ENCODE measurements around the gene DECR2. TPM values are rescaled to one million over a fixed set of nuclear protein-coding genes. Genes with fewer than 3 reads are reported as not detected.
A peak's percentile ranks its signal among the peaks of the same experiment; 100 is the strongest.

DECR2 gene
- total and polyA plus RNA-seq, 9 of the 15 experiments (the other 6 are each of a cell fraction or from before 2014, with no cell fraction given), result 1.0 to 31.9 (median 10.3) TPM

- TF ChIP-seq, protein P1, sequence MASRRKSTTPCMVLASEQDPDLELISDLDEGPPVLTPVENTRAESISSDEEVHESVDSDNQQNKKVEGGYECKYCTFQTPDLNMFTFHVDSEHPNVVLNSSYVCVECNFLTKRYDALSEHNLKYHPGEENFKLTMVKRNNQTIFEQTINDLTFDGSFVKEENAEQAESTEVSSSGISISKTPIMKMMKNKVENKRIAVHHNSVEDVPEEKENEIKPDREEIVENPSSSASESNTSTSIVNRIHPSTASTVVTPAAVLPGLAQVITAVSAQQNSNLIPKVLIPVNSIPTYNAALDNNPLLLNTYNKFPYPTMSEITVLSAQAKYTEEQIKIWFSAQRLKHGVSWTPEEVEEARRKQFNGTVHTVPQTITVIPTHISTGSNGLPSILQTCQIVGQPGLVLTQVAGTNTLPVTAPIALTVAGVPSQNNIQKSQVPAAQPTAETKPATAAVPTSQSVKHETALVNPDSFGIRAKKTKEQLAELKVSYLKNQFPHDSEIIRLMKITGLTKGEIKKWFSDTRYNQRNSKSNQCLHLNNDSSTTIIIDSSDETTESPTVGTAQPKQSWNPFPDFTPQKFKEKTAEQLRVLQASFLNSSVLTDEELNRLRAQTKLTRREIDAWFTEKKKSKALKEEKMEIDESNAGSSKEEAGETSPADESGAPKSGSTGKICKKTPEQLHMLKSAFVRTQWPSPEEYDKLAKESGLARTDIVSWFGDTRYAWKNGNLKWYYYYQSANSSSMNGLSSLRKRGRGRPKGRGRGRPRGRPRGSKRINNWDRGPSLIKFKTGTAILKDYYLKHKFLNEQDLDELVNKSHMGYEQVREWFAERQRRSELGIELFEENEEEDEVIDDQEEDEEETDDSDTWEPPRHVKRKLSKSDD (conservative IDR thresholded peaks at IDR 0.05; ENCODE audit: low read length), result no peak
These were observed 29.2 kb downstream of the DECR2 start (continued) for GRCh38 chr16:430904-431303.

GRCh38 chr16:440627-441026 is 38.9 kb downstream of the DECR2 start:
- FAIRE-seq (no peak), ATAC-seq (no peak), DNase-seq (ENCODE audit: extremely low read depth in 1 of 4, low spot score in 3 of 4) (no peak)
- no peaks in the 10 kb centered on the region for H3K36me3 ChIP-seq (ENCODE audit: control insufficient read depth, insufficient read depth, low read length)
- CTCF ChIA-PET (ENCODE audit: low intra/inter-chr PET ratio), result no interaction called here
- intact Hi-C loops (cut with micrococcal nuclease) (no loop called here), in situ Hi-C loops (cut with MboI) (no loop called here)
- H3K4me3 ChIP-seq, result no peak overlapping the region
- peak overlapping the region in 1 of 2 experiments; percentile 55; a peak in 1 of 4 replicates for H3K9ac ChIP-seq (ENCODE audit: insufficient read depth in 1 of 2, low read depth in 2 of 2, low read length in 2 of 2)
- peaks cover 0 to 2% of the 10 kb centered on the region in 2 experiments; a peak in 1 of 5 replicates for H3K4me1 ChIP-seq (replicated peaks in 1 of 2; ENCODE audit: control insufficient read depth in 2 of 2, insufficient read depth in 2 of 2, low read length in 2 of 2)
- no peaks in the 10 kb centered on the region for H3K79me2 ChIP-seq (ENCODE audit: control insufficient read depth, insufficient read depth, low read length)
- BruUV-seq (replicated peaks), result no TSS peak
- no peak overlapping the region for H3K27ac ChIP-seq (ENCODE audit: extremely low read depth, low read depth, low read length)
- POLR2A ChIA-PET, result no interaction called here
- no peaks in the 10 kb centered on the region for H3K9me1 ChIP-seq (ENCODE audit: control insufficient read depth, insufficient read depth, low read length)
- H3K4me2 ChIP-seq (ENCODE audit: insufficient read depth, low read length), result no peak overlapping the region
- no peaks in the 10 kb centered on the region for H3K9me3 ChIP-seq (replicated peaks; ENCODE audit: control insufficient read depth, insufficient read depth, low read depth, low read length)
- H4K20me1 ChIP-seq (replicated peaks; ENCODE audit: control insufficient read depth, insufficient read depth, low read length), result no peaks in the 10 kb centered on the region
- H3K27me3 ChIP-seq (ENCODE audit: control insufficient read depth in 2 of 2, insufficient read depth in 2 of 2, low read length in 2 of 2), result no peaks in the 10 kb centered on the region
- 78% methylated on average over 4 of the region's 6 CpGs for WGBS (ENCODE audit: insufficient coverage, low coverage, missing lambda C conversion rate)
- H2AFZ ChIP-seq (ENCODE audit: low read depth, low read length), result no peak overlapping the region
- TF ChIP-seq CREM (IDR thresholded peaks at IDR 0.05; ENCODE audit: low read depth) (no peak), ZNF76 (CRISPR knock-in tag; IDR thresholded peaks at IDR 0.05; ENCODE audit: borderline replicate concordance) (no peak), KLF1 (tag; IDR thresholded peaks at IDR 0.05) (no peak), ZNF639 (CRISPR knock-in tag; conservative IDR thresholded peaks at IDR 0.05 in 1 of 2, IDR thresholded peaks at IDR 0.05 in 1 of 2) (no peak), CHD4 (IDR thresholded peaks at IDR 0.05; ENCODE audit: insufficient read depth, insufficient replicate concordance, low read depth, low read length, poor library complexity, severe bottlenecking) (no peak)
- TF ChIP-seq, protein P2, sequence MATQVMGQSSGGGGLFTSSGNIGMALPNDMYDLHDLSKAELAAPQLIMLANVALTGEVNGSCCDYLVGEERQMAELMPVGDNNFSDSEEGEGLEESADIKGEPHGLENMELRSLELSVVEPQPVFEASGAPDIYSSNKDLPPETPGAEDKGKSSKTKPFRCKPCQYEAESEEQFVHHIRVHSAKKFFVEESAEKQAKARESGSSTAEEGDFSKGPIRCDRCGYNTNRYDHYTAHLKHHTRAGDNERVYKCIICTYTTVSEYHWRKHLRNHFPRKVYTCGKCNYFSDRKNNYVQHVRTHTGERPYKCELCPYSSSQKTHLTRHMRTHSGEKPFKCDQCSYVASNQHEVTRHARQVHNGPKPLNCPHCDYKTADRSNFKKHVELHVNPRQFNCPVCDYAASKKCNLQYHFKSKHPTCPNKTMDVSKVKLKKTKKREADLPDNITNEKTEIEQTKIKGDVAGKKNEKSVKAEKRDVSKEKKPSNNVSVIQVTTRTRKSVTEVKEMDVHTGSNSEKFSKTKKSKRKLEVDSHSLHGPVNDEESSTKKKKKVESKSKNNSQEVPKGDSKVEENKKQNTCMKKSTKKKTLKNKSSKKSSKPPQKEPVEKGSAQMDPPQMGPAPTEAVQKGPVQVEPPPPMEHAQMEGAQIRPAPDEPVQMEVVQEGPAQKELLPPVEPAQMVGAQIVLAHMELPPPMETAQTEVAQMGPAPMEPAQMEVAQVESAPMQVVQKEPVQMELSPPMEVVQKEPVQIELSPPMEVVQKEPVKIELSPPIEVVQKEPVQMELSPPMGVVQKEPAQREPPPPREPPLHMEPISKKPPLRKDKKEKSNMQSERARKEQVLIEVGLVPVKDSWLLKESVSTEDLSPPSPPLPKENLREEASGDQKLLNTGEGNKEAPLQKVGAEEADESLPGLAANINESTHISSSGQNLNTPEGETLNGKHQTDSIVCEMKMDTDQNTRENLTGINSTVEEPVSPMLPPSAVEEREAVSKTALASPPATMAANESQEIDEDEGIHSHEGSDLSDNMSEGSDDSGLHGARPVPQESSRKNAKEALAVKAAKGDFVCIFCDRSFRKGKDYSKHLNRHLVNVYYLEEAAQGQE (IDR thresholded peaks at IDR 0.05; ENCODE audit: borderline replicate concordance), result no peak
- TF ChIP-seq, protein P2 (CRISPR knock-in tag; IDR thresholded peaks at IDR 0.05; ENCODE audit: low read depth), result no peak

All from K562 (cell line).